K562 (cell line): ENCODE results near the gene CTSW. TPM values are rescaled to one million over a fixed set of nuclear protein-coding genes. Genes with fewer than 3 reads are reported as not detected.

Experiments used
- ATAC-seq: fragments of 200-7000 bp; cut with Tn5 transposase; 3 replicates; pipeline ENCODE4 v1.9.1; 2020; ENCODE audit warnings: moderate library complexity
- BruUV-seq: library from RNA; stranded (reverse); fragments of 400-500 nt; replicated peaks from 2 replicates; lab custom pipeline; 2021; lab: Mats Ljungman, UMichigan
- CTCF ChIA-PET: fragments of 300-600 bp; formaldehyde crosslinking; extraction: SDS; loops from one replicate; lab custom pipeline; 2021; ENCODE audit warnings: low intra/inter-chr PET ratio; lab: Yijun Ruan, JAX
- POLR2A ChIA-PET: fragments of 300-600, 350-650 bp; sonication (Branson Sonifier 250); formaldehyde crosslinking; extraction: SDS; loops from one replicate; lab custom pipeline; 2021; ENCODE audit warnings: antibody characterized with exemption, inconsistent platforms; lab: Yijun Ruan, JAX
- DNase-seq, 4 experiments: peaks; one replicate each; pipeline versions ENCODE4 v3.0.0 to v3.0.0-alpha.2; 2011 to 2018; ENCODE audit warnings: low spot score in 3 of 4, mixed read lengths in 3 of 4; ENCODE audit errors: extremely low read depth in 1 of 4
- FAIRE-seq: peaks from 2 replicates; lab custom pipeline; 2011; peaks lifted over from hg19 to GRCh38; lab: Jason Lieb, UNC
- H2AFZ ChIP-seq: 2 replicates; pipeline ENCODE4 v1.6.0; 2011; ENCODE audit warnings: low read depth, low read length, control low read depth, inconsistent platforms
- H3K27ac ChIP-seq: fragments of 200-600 bp; 3 replicates; pipeline ENCODE4 v1.8.0; 2011; ENCODE audit warnings: low read depth, mild to moderate bottlenecking, control low read depth, inconsistent platforms, low read length, moderate library complexity, mixed read lengths; ENCODE audit errors: extremely low read depth
- H3K27me3 ChIP-seq, 2 experiments: fragments of 300-600 bp in 1 of 2; 2 replicates in 1 of 2; 3 replicates in 1 of 2; pipeline versions ENCODE4 v1.6.0 to v1.8.0; 2011; ENCODE audit warnings: inconsistent platforms in 2 of 2, low read length in 2 of 2, mild to moderate bottlenecking in 1 of 2, mixed read lengths in 1 of 2, moderate library complexity in 1 of 2; ENCODE audit not compliant: control insufficient read depth in 2 of 2, insufficient read depth in 2 of 2
- H3K36me3 ChIP-seq: fragments of 300-600 bp; 3 replicates; pipeline ENCODE4 v1.8.0; 2011; ENCODE audit warnings: mild to moderate bottlenecking, low read length, inconsistent platforms; ENCODE audit not compliant: control insufficient read depth, insufficient read depth
- H3K4me1 ChIP-seq, 2 experiments: fragments of 200-600 bp in 1 of 2; replicated peaks in 1 of 2; 2 replicates in 1 of 2; 3 replicates in 1 of 2; pipeline versions ENCODE4 v1.5.1 to v1.8.0; 2011; ENCODE audit warnings: inconsistent platforms in 2 of 2, low read length in 2 of 2, mild to moderate bottlenecking in 1 of 2, mixed read lengths in 1 of 2, moderate library complexity in 1 of 2; ENCODE audit not compliant: control insufficient read depth in 2 of 2, insufficient read depth in 2 of 2
- H3K4me2 ChIP-seq: 2 replicates; pipeline ENCODE4 v1.6.1; 2011; ENCODE audit warnings: low read length, control low read depth, inconsistent platforms, mixed read lengths; ENCODE audit not compliant: insufficient read depth
- H3K4me3 ChIP-seq: fragments of 200-600 bp; sonication (generic), shearing (Covaris generic); 2 replicates; pipeline ENCODE4 v1.5.1; 2016; ENCODE audit warnings: control low read depth, inconsistent platforms
- H3K79me2 ChIP-seq: fragments of 200-600 bp; 3 replicates; pipeline ENCODE4 v1.8.0; 2011; ENCODE audit warnings: low read length, inconsistent platforms; ENCODE audit not compliant: control insufficient read depth, insufficient read depth
- H3K9ac ChIP-seq, 2 experiments: 2 replicates each; pipeline versions ENCODE4 v1.6.0 to v1.6.1; 2011; ENCODE audit warnings: low read depth in 2 of 2, low read length in 2 of 2, control low read depth in 1 of 2, inconsistent platforms in 1 of 2, mild to moderate bottlenecking in 1 of 2, mixed read lengths in 1 of 2; ENCODE audit not compliant: insufficient read depth in 1 of 2
- H3K9me1 ChIP-seq: one replicate; pipeline ENCODE4 v1.6.0; 2011; ENCODE audit warnings: inconsistent platforms, mild to moderate bottlenecking, low read length, moderate library complexity; ENCODE audit not compliant: control insufficient read depth, insufficient read depth
- H3K9me3 ChIP-seq: replicated peaks from 2 replicates; pipeline ENCODE4 v1.5.1; 2011; ENCODE audit warnings: low read depth, low read length, inconsistent platforms; ENCODE audit not compliant: control insufficient read depth, insufficient read depth
- H4K20me1 ChIP-seq: replicated peaks from 2 replicates; pipeline ENCODE4 v1.6.1; 2011; ENCODE audit warnings: low read length, inconsistent platforms, mixed read lengths; ENCODE audit not compliant: control insufficient read depth, insufficient read depth
- CEBPB ChIP-seq: fragments of 450-650 bp; IDR thresholded peaks from 2 replicates; pipeline ENCODE4 v1.6.1; 2016; ENCODE audit warnings: missing genetic modification characterization, missing compliant biosample characterization
- EGR1 ChIP-seq: fragments of 450-650 bp; conservative IDR thresholded peaks from 2 replicates; pipeline ENCODE4 v1.6.1; 2017; ENCODE audit warnings: mild to moderate bottlenecking
- NELFE ChIP-seq: IDR thresholded peaks from 2 replicates; pipeline ENCODE4 v1.6.1; 2011; ENCODE audit warnings: mild to moderate bottlenecking; ENCODE audit not compliant: insufficient read depth, insufficient read length
- NFIC ChIP-seq: fragments of 450-650 bp; IDR thresholded peaks from 2 replicates; pipeline ENCODE4 v1.6.1; 2017; ENCODE audit warnings: mild to moderate bottlenecking, inconsistent platforms
- POLR2B ChIP-seq: fragments of 450-650 bp; IDR thresholded peaks from 2 replicates; pipeline ENCODE4 v1.6.1; 2018; ENCODE audit warnings: low read depth; ENCODE audit not compliant: partially characterized antibody
- SUPT5H ChIP-seq: fragments of 450-650 bp; IDR thresholded peaks from 2 replicates; pipeline ENCODE4 v1.6.1; 2016
- ZMIZ1 ChIP-seq, 2 experiments: fragments of 150-350 bp in 1 of 2; IDR thresholded peaks; 2 replicates each; pipeline ENCODE4 v1.6.1; 2012 to 2016; ENCODE audit warnings: low read depth in 2 of 2, low read length in 2 of 2, mild to moderate bottlenecking in 1 of 2, moderate library complexity in 1 of 2
- WGBS: fragments of 100-300 bp; shearing (Covaris generic); methylation state at CpG from one replicate; pipeline ENCODE4 v1.1.6; 2016; ENCODE audit warnings: low coverage, mixed read lengths; ENCODE audit not compliant: insufficient coverage; ENCODE audit errors: missing lambda C conversion rate; 5-methylcytosine and 5-hydroxymethylcytosine counted together
- in situ Hi-C: fragments of 300-500 bp; cut with MboI; formaldehyde crosslinking; loops from 4 replicates; pipeline ENCODE4 v1.15.0; 2018; ENCODE audit warnings: inconsistent platforms, mixed read lengths
- intact Hi-C: fragments of 100-400 bp; cut with micrococcal nuclease; formaldehyde crosslinking; loops from 2 replicates; pipeline ENCODE4 v1.14.2; 2022
- polyA plus RNA-seq, 8 experiments: library from polyadenylated mRNA; depleted of rRNA in 4 of 8; stranded (reverse) in 5 of 8; unstranded in 3 of 8; fragments of >200 nt; fragmentation: Nextera tagmentation in 2 of 8; fragmentation: Illumina TruSeq in 1 of 8; extraction: Ambion mirVana in 2 of 8; extraction: Trizol in 1 of 8; gene quantifications; 2 replicates each; pipeline versions ENCODE4 v1.2.1 to v1.2.3, GENCODE V29; 2011 to 2014; ENCODE audit warnings: inconsistent platforms in 1 of 8, missing spikeins in 1 of 8
- total RNA-seq, 7 experiments: library from RNA; depleted of rRNA in 6 of 7; stranded (reverse); fragments of >200 nt in 6 of 7; fragmentation: Illumina TruSeq in 2 of 7; extraction: Trizol in 2 of 7; gene quantifications; 2 replicates each; pipeline versions ENCODE4 v1.2.1 to v1.2.3, GENCODE V29; 2011 to 2021; ENCODE audit warnings: low replicate concordance in 1 of 7
- TF ChIP-seq, protein P1 (sequence below): fragments of 450-650 bp; IDR thresholded peaks from 2 replicates; pipeline ENCODE4 v1.6.1; 2016; ENCODE audit warnings: missing biosample characterization, missing genetic modification characterization
- TF ChIP-seq, protein P2 (sequence below), 3 experiments: fragments of 200-800 bp in 1 of 3; sonication (Bioruptor generic) in 1 of 3; sonication (generic) in 1 of 3; formaldehyde crosslinking in 1 of 3; IDR thresholded peaks; 2 replicates each; pipeline versions ENCODE4 v1.6.1 to v1.8.0; 2016 to 2022; ENCODE audit warnings: mild to moderate bottlenecking in 2 of 3, missing compliant biosample characterization in 2 of 3, missing genetic modification characterization in 2 of 3, missing genetic modification reagents in 1 of 3
- TF ChIP-seq, protein P3 (sequence below): conservative IDR thresholded peaks from 2 replicates; pipeline ENCODE4 v1.6.1; 2011; ENCODE audit warnings: low read depth, mild to moderate bottlenecking, low read length; ENCODE audit not compliant: control insufficient read depth

Gene CTSW
- total and polyA plus RNA-seq, 9 of the 15 experiments (the other 6 are each of a cell fraction or from before 2014, with no cell fraction given): 0.04 TPM; not detected in 8

GRCh38 chr11:65892661-65893317, 13.2 kb downstream of the CTSW start:
- POLR2A ChIA-PET: interaction anchor here (0.6 to 10.0 kb wide), 23 partner anchors 7 to 298 kb away, joined by 3 to 136 read pairs (median 4); partner anchors contain the start of genes CFL1, FOSL1 and MUS81
- BruUV-seq: no TSS peak
- Histone ChIP-seq H3K27me3 (no peaks in the 10 kb centered on the region), H3K9me1 (no peaks in the 10 kb centered on the region), H3K4me1 (peaks cover 37 to 66% of the 10 kb centered on the region in 2 experiments), H4K20me1 (peaks cover 28% of the 10 kb centered on the region), H2AFZ (no peak overlapping the region), H3K27ac (peak overlapping the region; percentile 84; the same call in 2 of the 3 replicates), H3K79me2 (peaks cover 78% of the 10 kb centered on the region), H3K9me3 (no peaks in the 10 kb centered on the region), H3K36me3 (peaks cover 57% of the 10 kb centered on the region), H3K4me2 (peak overlapping the region; percentile 89), H3K9ac (peak overlapping the region in 1 of 2 experiments; percentile 53; a peak in 2 of 4 replicates), H3K4me3 (peak overlapping the region; percentile 70; the same call in 1 of the 2 replicates)
- no peak for ATAC-seq
- CTCF ChIA-PET: no interaction called here
- intact Hi-C loops: no loop called here
- 79% methylated on average over 10 of the region's 10 CpGs for WGBS
- no peak for FAIRE-seq
- in situ Hi-C loops: no loop called here
- no peak for DNase-seq
- no peak for TF ChIP-seq CEBPB (tag)
- TF ChIP-seq NFIC: no peak
- TF ChIP-seq, protein P1, sequence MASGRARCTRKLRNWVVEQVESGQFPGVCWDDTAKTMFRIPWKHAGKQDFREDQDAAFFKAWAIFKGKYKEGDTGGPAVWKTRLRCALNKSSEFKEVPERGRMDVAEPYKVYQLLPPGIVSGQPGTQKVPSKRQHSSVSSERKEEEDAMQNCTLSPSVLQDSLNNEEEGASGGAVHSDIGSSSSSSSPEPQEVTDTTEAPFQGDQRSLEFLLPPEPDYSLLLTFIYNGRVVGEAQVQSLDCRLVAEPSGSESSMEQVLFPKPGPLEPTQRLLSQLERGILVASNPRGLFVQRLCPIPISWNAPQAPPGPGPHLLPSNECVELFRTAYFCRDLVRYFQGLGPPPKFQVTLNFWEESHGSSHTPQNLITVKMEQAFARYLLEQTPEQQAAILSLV (tag): no peak
- TF ChIP-seq ZMIZ1 (IDR thresholded peaks at IDR 0.05; ENCODE audit: low read depth in 2 of 2, low read length in 2 of 2): 0 out of 4 replicates have a peak, but pooled peaks of 1 of the 2 experiments have one; percentile 5
- TF ChIP-seq SUPT5H: peak; percentile 52
- TF ChIP-seq, protein P2, sequence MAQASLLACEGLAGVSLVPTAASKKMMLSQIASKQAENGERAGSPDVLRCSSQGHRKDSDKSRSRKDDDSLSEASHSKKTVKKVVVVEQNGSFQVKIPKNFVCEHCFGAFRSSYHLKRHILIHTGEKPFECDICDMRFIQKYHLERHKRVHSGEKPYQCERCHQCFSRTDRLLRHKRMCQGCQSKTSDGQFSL (CRISPR knock-in tag; IDR thresholded peaks at IDR 0.05): peak; percentile 80; the same call in 1 of the 2 replicates
- TF ChIP-seq, protein P2 (tag; IDR thresholded peaks at IDR 0.05): no peak
- TF ChIP-seq NELFE: no peak
- TF ChIP-seq EGR1: peak; percentile 29; the same call in 1 of the 2 replicates
- TF ChIP-seq, protein P3, sequence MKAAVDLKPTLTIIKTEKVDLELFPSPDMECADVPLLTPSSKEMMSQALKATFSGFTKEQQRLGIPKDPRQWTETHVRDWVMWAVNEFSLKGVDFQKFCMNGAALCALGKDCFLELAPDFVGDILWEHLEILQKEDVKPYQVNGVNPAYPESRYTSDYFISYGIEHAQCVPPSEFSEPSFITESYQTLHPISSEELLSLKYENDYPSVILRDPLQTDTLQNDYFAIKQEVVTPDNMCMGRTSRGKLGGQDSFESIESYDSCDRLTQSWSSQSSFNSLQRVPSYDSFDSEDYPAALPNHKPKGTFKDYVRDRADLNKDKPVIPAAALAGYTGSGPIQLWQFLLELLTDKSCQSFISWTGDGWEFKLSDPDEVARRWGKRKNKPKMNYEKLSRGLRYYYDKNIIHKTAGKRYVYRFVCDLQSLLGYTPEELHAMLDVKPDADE: 0 out of 2 replicates have a peak, but pooled peaks have one; percentile 25
- peak; percentile 42 for TF ChIP-seq POLR2B
